Stimulated activated naive CD8-positive, alpha-beta T cell treated with anti-CD3 and anti-CD28 coated beads, Interleukin-15, Interleukin-2, amounts not matched to agents 100 ng/mL and 50 ng/mL, for 24 hours (primary cell): ENCODE data around the gene CDC37L1.
"Not testable (repeated sequence)": the region's sequence is repeated elsewhere in the genome, so short reads cannot be mapped to it uniquely, and the experiment has no call there.

ENCODE experiments used
- H3K27ac Mint-ChIP-seq: one replicate; pipeline ENCODE4 v1.8.0; 2021; ENCODE audit warnings: mild to moderate bottlenecking, mixed read lengths
- H3K27me3 Mint-ChIP-seq: one replicate; pipeline ENCODE4 v1.8.0; 2021; ENCODE audit warnings: mixed read lengths
- H3K36me3 Mint-ChIP-seq: one replicate; pipeline ENCODE4 v1.8.0; 2021; ENCODE audit warnings: low read depth, mixed read lengths
- H3K4me1 Mint-ChIP-seq: one replicate; pipeline ENCODE4 v1.8.0; 2021; ENCODE audit warnings: low read depth, mixed read lengths
- H3K4me3 Mint-ChIP-seq: one replicate; pipeline ENCODE4 v1.8.0; 2021; ENCODE audit warnings: mild to moderate bottlenecking, mixed read lengths
- H3K9me3 Mint-ChIP-seq: one replicate; pipeline ENCODE4 v1.8.0; 2021; ENCODE audit warnings: mixed read lengths

CDC37L1 gene

DNA sequence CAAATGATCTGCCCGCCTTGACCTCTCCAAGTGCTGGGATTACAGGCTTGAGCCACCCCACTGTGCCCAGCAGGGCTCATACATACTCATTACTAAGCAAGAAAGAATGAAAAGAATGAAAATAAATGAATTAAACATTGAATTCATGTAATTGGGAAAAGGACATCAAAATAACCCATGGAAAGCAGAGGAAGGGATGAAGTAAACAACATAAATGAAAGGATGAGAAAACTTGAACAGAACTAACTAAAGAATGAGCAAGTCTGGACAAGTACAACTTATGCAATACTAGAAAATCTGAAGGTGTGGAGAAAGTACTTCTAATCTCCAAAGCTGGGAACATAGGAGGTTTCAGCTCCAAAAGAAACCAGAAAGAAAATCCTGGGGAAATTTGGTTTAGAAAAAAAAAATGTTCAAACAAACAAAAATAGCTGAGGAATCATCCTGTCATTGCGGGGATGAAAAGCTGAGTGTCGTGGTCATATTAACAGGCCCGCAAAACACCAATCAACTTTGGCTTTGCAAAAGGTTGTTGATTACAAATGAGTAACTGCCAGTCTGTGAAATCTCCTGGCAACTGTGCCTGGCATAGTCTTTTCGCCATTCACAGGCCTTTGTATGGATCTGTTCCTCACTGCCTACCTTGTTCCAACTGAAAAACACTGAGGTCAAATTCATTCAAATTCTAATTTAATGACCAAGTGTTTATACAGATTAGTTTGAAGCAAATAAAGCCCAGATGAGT lies 63.9 kb downstream of the CDC37L1 start:
- no peaks in the 10 kb centered on the region for H3K27me3 Mint-ChIP-seq
- H3K4me1 Mint-ChIP-seq: peaks cover 45% of the 10 kb centered on the region
- no peaks in the 10 kb centered on the region for H3K36me3 Mint-ChIP-seq
- no peak overlapping the region for H3K4me3 Mint-ChIP-seq
- H3K27ac Mint-ChIP-seq: no peak overlapping the region
- no peaks in the 10 kb centered on the region for H3K9me3 Mint-ChIP-seq

DNA sequence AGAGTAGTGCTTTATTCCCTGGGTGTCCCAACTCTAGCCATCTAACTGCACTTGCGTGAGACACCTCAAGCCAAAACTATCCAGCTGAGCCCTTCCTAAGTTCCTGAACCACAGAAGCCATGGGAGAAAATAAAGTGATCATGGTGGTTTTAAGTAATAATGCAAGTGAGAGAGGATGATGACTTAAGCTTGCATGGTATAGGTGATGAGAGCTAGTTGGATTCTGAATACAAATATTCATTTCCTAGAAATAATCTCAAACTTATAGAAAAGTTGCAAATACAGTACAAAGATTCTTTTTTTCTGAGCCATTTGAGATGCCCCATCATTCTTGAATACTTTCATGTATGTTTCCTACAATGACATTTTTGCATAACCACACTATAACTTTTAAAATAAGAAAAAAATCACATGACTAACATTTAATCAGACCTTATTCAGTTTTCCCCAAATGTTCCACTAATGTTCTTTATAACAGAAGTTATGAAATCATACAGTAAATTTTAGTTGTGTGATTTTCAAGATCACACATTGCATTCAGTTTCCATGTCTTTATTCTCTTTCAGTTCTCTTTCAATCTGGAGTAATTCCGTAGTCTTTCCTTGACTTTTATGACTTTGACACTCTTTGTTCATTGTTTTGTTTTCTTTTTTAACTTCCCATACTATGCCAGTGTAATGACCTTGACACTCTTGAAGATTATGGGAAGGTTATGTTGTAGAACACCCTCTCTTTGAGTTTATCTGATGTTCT lies 67.1 kb downstream of the CDC37L1 start:
- H3K36me3 Mint-ChIP-seq: no peaks in the 10 kb centered on the region
- H3K27ac Mint-ChIP-seq: peak overlapping the region; percentile 16

DNA sequence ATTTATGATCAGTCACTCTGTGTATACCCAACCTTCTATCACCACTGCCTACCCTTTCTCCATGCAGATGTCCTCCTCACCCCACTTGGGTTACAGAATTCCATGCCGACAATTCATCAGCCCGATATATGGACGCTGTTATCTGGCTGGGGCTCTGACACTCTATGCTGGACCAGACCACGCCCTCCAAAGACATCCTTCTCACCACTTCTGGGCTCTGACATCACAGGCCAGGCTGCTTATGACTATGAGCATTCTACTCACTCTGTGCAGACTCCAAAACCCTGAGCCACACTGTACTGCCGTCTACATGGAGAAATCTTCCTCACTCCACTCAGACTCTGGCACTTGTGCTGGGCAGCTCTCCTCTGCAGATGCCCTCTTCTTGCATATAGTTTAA lies 69.2 kb downstream of the CDC37L1 start:
- H3K27me3 Mint-ChIP-seq: no peaks in the 10 kb centered on the region
- H3K4me3 Mint-ChIP-seq: no peak overlapping the region
- peaks cover 18% of the 10 kb centered on the region for H3K4me1 Mint-ChIP-seq
- H3K36me3 Mint-ChIP-seq: no peaks in the 10 kb centered on the region
- H3K27ac Mint-ChIP-seq: no peak overlapping the region
- no peaks in the 10 kb centered on the region for H3K9me3 Mint-ChIP-seq

More for the DNA sequence above, 67.1 kb downstream of the CDC37L1 start:
- Mint-ChIP-seq H3K9me3 (no peaks in the 10 kb centered on the region), H3K4me1 (peaks cover 26% of the 10 kb centered on the region), H3K27me3 (no peaks in the 10 kb centered on the region), H3K4me3 (no peak overlapping the region)

DNA sequence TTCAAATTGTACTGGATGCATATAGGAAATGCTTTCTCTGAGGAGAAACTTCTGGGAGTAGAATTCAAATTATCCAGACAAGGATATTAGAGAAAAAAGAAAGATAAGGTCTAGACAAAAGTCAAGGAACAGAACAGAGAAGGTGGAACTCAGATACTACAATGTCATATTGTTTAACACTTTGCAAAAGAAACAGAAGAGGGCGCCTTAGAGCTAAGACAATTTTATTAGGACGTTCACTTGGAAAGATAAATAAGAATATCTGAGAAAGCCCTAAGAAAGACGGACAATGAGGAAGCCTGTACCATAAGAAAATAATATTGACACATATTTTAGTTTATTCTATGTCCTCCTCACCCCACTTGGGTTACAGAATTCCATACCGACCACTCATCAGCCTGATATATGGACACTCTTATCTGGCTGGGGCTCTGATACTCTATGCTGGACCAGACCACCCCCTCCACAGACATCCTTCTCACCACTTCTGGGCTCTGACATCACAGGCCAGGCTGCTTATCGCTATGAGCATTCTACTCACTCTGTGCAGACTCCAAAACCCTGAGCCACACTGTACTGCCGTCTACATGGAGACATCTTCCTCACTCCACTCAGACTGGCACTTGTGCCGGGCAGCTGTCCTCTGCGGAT lies 70.8 kb downstream of the CDC37L1 start:
- Mint-ChIP-seq H3K36me3 (no peaks in the 10 kb centered on the region), H3K4me3 (no peak overlapping the region), H3K27ac (no peak overlapping the region), H3K27me3 (no peaks in the 10 kb centered on the region), H3K4me1 (peaks cover 14% of the 10 kb centered on the region), H3K9me3 (no peaks in the 10 kb centered on the region)

DNA sequence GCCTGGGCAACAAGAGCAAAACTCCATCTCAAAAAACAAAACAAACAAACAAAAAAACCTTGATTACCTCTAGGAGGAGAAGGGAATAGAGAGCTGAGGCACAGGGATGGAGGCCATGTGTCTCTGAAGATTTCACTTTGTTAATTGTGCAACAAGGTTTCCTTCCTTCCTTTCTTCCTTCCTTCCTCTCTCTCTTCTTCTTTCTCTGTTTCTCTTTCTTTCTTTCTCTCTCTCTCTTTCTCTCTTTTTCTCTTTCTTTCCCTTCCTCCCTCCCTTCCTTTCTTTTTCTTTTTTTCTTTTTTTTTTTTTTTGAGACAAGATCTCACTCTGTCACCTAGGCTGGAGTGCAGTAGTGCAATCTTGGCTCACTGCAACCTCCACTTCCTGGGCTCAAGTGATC lies 75.2 kb downstream of the CDC37L1 start:
- H3K4me3 Mint-ChIP-seq, H3K36me3 Mint-ChIP-seq, H3K27me3 Mint-ChIP-seq, H3K4me1 Mint-ChIP-seq, H3K27ac Mint-ChIP-seq, H3K9me3 Mint-ChIP-seq: not testable (repeated sequence)

DNA sequence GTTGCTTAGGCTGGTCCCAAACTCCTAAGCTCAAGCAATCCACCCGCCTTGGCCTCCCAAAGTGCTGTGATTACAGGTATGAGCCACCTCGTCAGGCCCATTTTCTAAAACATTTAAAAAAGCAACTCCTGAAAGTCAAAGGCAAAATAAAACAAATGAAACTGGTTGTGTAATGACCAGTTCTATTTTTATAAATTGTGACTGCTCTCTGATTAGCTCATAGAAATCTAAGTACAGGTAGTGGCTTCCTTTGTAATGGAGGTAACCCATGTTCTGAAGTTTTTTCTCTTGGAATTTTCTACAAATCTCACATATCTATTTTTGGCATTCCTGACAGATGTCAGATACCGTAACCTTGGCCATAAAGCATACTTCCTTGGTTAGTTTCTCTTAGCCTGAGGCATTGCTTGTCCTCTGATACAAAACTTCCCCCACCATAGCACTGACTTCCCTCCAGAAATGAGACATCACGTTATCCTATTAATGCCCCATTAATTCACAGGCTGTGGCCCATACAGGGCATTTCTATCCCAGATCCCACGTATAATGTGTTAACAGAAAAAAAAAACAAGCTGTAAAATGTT lies 75.7 kb downstream of the CDC37L1 start:
- peaks cover 5% of the 10 kb centered on the region for H3K4me1 Mint-ChIP-seq
- H3K4me3 Mint-ChIP-seq: no peak overlapping the region
- no peaks in the 10 kb centered on the region for H3K9me3 Mint-ChIP-seq
- no peaks in the 10 kb centered on the region for H3K27me3 Mint-ChIP-seq
- H3K27ac Mint-ChIP-seq: no peak overlapping the region
- H3K36me3 Mint-ChIP-seq: no peaks in the 10 kb centered on the region

DNA sequence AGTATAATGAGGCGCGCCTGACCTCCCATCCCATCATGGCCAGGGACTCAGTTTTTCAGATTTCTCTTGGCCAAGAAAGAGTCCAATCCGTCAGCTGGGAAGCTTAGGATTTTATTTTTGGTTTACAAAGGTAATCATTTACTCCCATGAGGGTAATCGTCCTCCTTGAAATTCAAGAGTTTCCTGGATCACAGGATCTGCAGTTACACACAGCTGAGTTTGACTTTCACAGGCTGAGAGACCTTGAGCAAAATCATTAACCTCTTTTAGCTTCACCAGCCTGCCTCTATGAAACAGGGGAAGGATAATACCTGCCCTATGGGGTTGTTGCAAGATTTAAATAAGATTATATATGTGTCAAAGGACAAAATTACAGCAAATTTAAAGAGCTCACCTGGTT lies 77.1 kb downstream of the CDC37L1 start:
- H3K36me3 Mint-ChIP-seq: no peaks in the 10 kb centered on the region
- H3K9me3 Mint-ChIP-seq: no peaks in the 10 kb centered on the region
- H3K4me3 Mint-ChIP-seq: no peak overlapping the region
- peaks cover 2% of the 10 kb centered on the region for H3K27me3 Mint-ChIP-seq
- no peak overlapping the region for H3K27ac Mint-ChIP-seq
- peaks cover 5% of the 10 kb centered on the region for H3K4me1 Mint-ChIP-seq
